Upper lobe of right lung (tissue), 1 donor: Measurements from ENCODE around the gene PSMD4. TPM values are rescaled to one million over a fixed set of nuclear protein-coding genes. Genes with fewer than 3 reads are reported as not detected.

Source experiments
- ATAC-seq: fragments of 200-7000 bp; cut with Tn5 transposase; one replicate; pipeline ENCODE4 v1.9.1; 2020; ENCODE audit warnings: mild to moderate bottlenecking, moderate library complexity
- DNase-seq: peaks from one replicate; pipeline ENCODE4 v3.0.0-alpha.2; 2020
- H3K27ac ChIP-seq: fragments of 200-600 bp; one replicate; pipeline ENCODE4 v1.8.0; 2022
- H3K27me3 ChIP-seq: fragments of 200-600 bp; one replicate; pipeline ENCODE4 v1.8.0; 2022; ENCODE audit warnings: mild to moderate bottlenecking
- H3K36me3 ChIP-seq: fragments of 200-600 bp; one replicate; pipeline ENCODE4 v1.8.0; 2022
- H3K4me1 ChIP-seq: fragments of 200-600 bp; one replicate; pipeline ENCODE4 v1.8.0; 2022
- H3K4me3 ChIP-seq: fragments of 200-600 bp; one replicate; pipeline ENCODE4 v1.8.0; 2022; ENCODE audit warnings: mild to moderate bottlenecking
- H3K9me3 ChIP-seq: fragments of 200-600 bp; one replicate; pipeline ENCODE4 v1.8.0; 2022
- intact Hi-C: fragments of 100-400 bp; cut with DNase I; formaldehyde crosslinking; loops from one replicate; pipeline ENCODE4 v1.11.0; 2022
- total RNA-seq: library from RNA; stranded (reverse); fragmentation: NEBNext Ultra II Directional; extraction: Animal tissue kit (Norgen Biotek cat#: 25700); gene quantifications from one replicate; pipeline ENCODE4 v1.2.1, GENCODE V29; 2021
- TF ChIP-seq, protein P1 (sequence below): fragments of 200-600 bp; IDR thresholded peaks from one replicate; pipeline ENCODE4 v1.8.0; 2022; ENCODE audit warnings: antibody characterized with exemption
- donor health status: DM: no; HTN: yes; CAD: no; lungs with severe emphysema.

PSMD4 gene
- total RNA-seq, 1 donor from 2014 or later: 112 TPM

DNA sequence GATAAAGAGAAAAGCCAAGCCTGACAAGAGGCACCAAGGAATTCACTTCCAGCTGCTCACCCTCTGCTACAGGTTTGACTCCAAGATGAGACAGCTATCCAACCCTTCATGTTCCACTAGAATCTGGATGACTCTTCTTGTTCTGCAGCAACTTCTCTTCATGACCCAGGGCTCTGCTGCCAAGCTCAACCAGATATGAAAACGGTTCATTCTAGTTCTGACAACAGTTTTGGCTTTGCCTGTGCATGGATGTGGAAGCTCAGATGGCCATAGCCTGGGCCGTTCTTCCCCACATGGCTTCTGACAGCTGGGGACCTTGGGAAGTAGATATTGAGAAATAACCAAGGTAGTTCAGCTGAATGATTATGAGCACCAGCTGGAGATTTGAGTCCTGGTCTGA lies 59.0 kb downstream of the PSMD4 start:
- no peak overlapping the region for H3K4me3 ChIP-seq
- H3K27ac ChIP-seq: peak overlapping the region; percentile 20
- peaks cover 93% of the 10 kb centered on the region for H3K36me3 ChIP-seq
- peaks cover 36% of the 10 kb centered on the region for H3K4me1 ChIP-seq
- TF ChIP-seq, protein P1, sequence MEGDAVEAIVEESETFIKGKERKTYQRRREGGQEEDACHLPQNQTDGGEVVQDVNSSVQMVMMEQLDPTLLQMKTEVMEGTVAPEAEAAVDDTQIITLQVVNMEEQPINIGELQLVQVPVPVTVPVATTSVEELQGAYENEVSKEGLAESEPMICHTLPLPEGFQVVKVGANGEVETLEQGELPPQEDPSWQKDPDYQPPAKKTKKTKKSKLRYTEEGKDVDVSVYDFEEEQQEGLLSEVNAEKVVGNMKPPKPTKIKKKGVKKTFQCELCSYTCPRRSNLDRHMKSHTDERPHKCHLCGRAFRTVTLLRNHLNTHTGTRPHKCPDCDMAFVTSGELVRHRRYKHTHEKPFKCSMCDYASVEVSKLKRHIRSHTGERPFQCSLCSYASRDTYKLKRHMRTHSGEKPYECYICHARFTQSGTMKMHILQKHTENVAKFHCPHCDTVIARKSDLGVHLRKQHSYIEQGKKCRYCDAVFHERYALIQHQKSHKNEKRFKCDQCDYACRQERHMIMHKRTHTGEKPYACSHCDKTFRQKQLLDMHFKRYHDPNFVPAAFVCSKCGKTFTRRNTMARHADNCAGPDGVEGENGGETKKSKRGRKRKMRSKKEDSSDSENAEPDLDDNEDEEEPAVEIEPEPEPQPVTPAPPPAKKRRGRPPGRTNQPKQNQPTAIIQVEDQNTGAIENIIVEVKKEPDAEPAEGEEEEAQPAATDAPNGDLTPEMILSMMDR: no peak
- ATAC-seq: no peak
- H3K9me3 ChIP-seq: no peaks in the 10 kb centered on the region
- H3K27me3 ChIP-seq: no peaks in the 10 kb centered on the region
- intact Hi-C loops: no loop called here
- DNase-seq: no peak

DNA sequence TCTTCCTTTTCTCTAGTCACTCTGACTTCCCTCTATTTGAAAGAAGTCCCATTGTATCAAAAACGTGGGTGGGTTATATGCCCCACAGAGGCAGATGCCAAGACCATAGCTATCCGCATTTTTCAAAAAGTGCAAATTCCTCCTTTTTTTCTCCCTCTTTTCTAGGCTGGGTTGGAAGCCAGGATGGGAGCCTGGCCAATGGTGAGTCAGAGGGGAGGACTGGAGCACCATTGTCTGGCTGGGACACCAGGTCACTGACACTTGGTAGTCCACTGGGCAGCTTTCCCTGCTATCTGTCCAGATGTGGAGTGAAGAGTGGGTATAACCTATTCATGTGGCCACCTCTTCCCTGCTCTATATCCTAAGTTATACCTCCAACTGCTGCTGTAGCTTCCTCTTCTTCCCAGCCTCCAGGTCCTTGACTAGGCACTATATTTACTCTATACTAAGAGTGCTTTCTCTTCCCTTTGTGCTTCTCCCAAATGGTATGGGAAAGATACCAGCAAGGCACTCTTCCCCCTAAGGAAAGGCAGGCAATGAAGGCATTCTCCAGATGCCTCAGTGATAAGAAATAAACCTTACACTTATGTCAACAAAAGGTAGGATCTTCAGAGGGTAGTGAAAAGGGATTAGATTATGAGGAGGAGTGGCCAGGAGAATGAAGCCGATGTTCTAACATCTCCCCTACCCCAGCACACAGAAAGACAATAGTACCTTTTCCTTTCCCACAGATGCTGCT lies 59.8 kb downstream of the PSMD4 start:
- H3K4me1 ChIP-seq: peaks cover 36% of the 10 kb centered on the region
- TF ChIP-seq, protein P1: no peak
- peak; percentile 43 for ATAC-seq
- H3K27me3 ChIP-seq: no peaks in the 10 kb centered on the region
- no peaks in the 10 kb centered on the region for H3K9me3 ChIP-seq
- no peak for DNase-seq
- peak overlapping the region; percentile 20 for H3K27ac ChIP-seq
- intact Hi-C loops: no loop called here
- peaks cover 93% of the 10 kb centered on the region for H3K36me3 ChIP-seq
- no peak overlapping the region for H3K4me3 ChIP-seq

DNA sequence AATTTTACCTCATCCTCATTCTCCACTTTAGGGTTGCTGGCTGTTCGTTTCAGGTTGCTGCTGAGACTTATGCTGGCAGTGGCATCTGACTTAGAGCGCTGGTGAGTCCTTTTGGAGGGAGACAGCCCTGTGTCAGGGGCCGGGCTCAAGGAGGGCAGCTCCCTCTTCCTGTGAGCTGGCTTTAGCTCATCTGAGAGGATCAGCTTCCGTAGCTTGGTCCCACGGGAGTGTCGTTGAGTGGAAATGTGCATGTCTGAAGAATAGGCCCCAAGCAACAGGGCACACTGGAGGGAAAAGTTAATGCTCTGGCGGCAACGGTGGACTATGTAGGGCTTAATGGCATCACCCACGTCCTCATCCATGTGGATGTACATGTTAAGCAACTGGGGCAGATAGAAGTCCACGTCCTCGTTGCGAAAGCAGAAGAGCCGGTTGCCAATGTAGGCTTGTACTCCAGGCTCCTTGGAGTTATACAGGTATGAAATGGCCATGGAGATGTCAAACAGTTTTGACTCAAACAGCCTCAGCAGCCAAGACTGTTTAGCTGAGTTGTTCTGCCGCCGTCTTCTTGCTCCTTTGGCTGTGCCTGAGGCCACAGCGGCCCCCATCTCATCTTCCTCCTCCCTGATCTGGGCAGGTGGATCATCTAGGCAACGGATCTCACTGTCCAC lies 61.2 kb downstream of the PSMD4 start:
- Histone ChIP-seq H3K27me3 (no peaks in the 10 kb centered on the region), H3K4me3 (no peak overlapping the region), H3K36me3 (peaks cover 93% of the 10 kb centered on the region), H3K9me3 (no peaks in the 10 kb centered on the region), H3K27ac (no peak overlapping the region), H3K4me1 (peaks cover 36% of the 10 kb centered on the region)
- ATAC-seq (no peak), DNase-seq (no peak)
- TF ChIP-seq, protein P1: no peak
- intact Hi-C loops: no loop called here

Other genes with a start within 250 kb of the PSMD4 start
- gene MINDY1, start 247.8 kb upstream of the PSMD4 start, total RNA-seq: 26.5 TPM
- 18.3 TPM for gene PRUNE1, start 246.3 kb upstream of the PSMD4 start, total RNA-seq
- 5.2 TPM for gene BNIPL, start 218.1 kb upstream of the PSMD4 start, total RNA-seq
- gene C1orf56, start 207.0 kb upstream of the PSMD4 start, total RNA-seq: 3.9 TPM
- 105 TPM for gene CDC42SE1, start 195.1 kb upstream of the PSMD4 start, total RNA-seq
- 0.72 TPM for gene MLLT11, start 194.3 kb upstream of the PSMD4 start, total RNA-seq
- gene GABPB2, start 184.0 kb upstream of the PSMD4 start, total RNA-seq: 15.2 TPM
- 6.7 TPM for gene SEMA6C, start 108.1 kb upstream of the PSMD4 start, total RNA-seq
- gene TNFAIP8L2, start 98.1 kb upstream of the PSMD4 start, total RNA-seq: 10.3 TPM
- 6.2 TPM for gene LYSMD1, start 88.8 kb upstream of the PSMD4 start, total RNA-seq
- gene SCNM1, start 88.6 kb upstream of the PSMD4 start, total RNA-seq: 34.6 TPM
- gene TMOD4, start 78.8 kb upstream of the PSMD4 start, total RNA-seq: not detected
- gene VPS72, start 64.5 kb upstream of the PSMD4 start, total RNA-seq: 42.6 TPM
- 54.0 TPM for gene PIP5K1A, start 56.2 kb upstream of the PSMD4 start, total RNA-seq
- gene ZNF687, start 27.6 kb downstream of the PSMD4 start, total RNA-seq: 22.5 TPM
- 65.0 TPM for gene PI4KB, start 72.7 kb downstream of the PSMD4 start, total RNA-seq
- gene RFX5, start 92.5 kb downstream of the PSMD4 start, total RNA-seq: 45.8 TPM
- gene SELENBP1, start 118.0 kb downstream of the PSMD4 start, total RNA-seq: 321 TPM
- 177 TPM for gene PSMB4, start 144.8 kb downstream of the PSMD4 start, total RNA-seq
- gene POGZ, start 204.8 kb downstream of the PSMD4 start, total RNA-seq: 96.3 TPM